ENCODE measurements around the gene WAS. TPM values are rescaled to one million over a fixed set of nuclear protein-coding genes. Genes with fewer than 3 reads are reported as not detected.

WAS gene
- total RNA-seq, 2 experiments from 2014 or later = 76.6 to 84.2 TPM

- POLR2A ChIA-PET = interaction anchor here (0.7 kb wide), 1 partner anchor 45 kb away, joined by 3 read pairs; no protein-coding TSS in a partner anchor
- CTCF ChIA-PET = interaction anchor here (0.6 kb wide), 1 partner anchor 61 kb away, joined by 3 read pairs; no protein-coding TSS in a partner anchor
Measured at GRCh38 chrX:48703642-48704481, 20.3 kb downstream of the WAS start.

- ChIA-PET CTCF (no interaction called here), POLR2A (no interaction called here)
Measured at GRCh38 chrX:48705871-48706270, 22.3 kb downstream of the WAS start.

- ChIA-PET POLR2A (no interaction called here), CTCF (no interaction called here)
Measured at GRCh38 chrX:48709522-48710112, 26.0 kb downstream of the WAS start.

GRCh38 chrX:48711162-48711928 lies 27.7 kb downstream of the WAS start:
- CTCF ChIA-PET = no interaction called here
- POLR2A ChIA-PET = no interaction called here

GRCh38 chrX:48711929-48712505 lies 28.4 kb downstream of the WAS start:
- ChIA-PET POLR2A (no interaction called here), CTCF (no interaction called here)

GRCh38 chrX:48713847-48714246 lies 30.2 kb downstream of the WAS start:
- POLR2A ChIA-PET = interaction anchor here (0.5 to 1.5 kb wide), 6 partner anchors 12 to 224 kb away, joined by 3 read pairs; partner anchors contain the start of gene WAS
- CTCF ChIA-PET = interaction anchor here (1.4 kb wide), 1 partner anchor 22 kb away, joined by 3 read pairs; no protein-coding TSS in a partner anchor

GRCh38 chrX:48714573-48714972 lies 31.0 kb downstream of the WAS start:
- CTCF ChIA-PET = no interaction called here
- POLR2A ChIA-PET = interaction anchor here (0.5 to 1.5 kb wide), 3 partner anchors 12 to 23 kb away, joined by 3 read pairs; no protein-coding TSS in a partner anchor

- POLR2A ChIA-PET = interaction anchor here (1.5 kb wide), 1 partner anchor 22 kb away, joined by 3 read pairs; no protein-coding TSS in a partner anchor
- CTCF ChIA-PET = no interaction called here
Measured at GRCh38 chrX:48715072-48715471, 31.5 kb downstream of the WAS start.

- CTCF ChIA-PET = no interaction called here
- POLR2A ChIA-PET = no interaction called here
Measured at GRCh38 chrX:48715876-48716502, 32.4 kb downstream of the WAS start.

- CTCF ChIA-PET = no interaction called here
- POLR2A ChIA-PET = no interaction called here
Measured at GRCh38 chrX:48719958-48720357, 36.4 kb downstream of the WAS start.

GRCh38 chrX:48720577-48721250 lies 37.1 kb downstream of the WAS start:
- POLR2A ChIA-PET = interaction anchor here (0.7 kb wide), 1 partner anchor 45 kb away, joined by 3 read pairs; no protein-coding TSS in a partner anchor
- CTCF ChIA-PET = no interaction called here

GRCh38 chrX:48721916-48722315 lies 38.3 kb downstream of the WAS start:
- CTCF ChIA-PET = no interaction called here
- POLR2A ChIA-PET = no interaction called here

GRCh38 chrX:48726596-48726995 lies 43.0 kb downstream of the WAS start:
- POLR2A ChIA-PET = interaction anchor here (0.6 kb wide), 1 partner anchor 12 kb away, joined by 3 read pairs; no protein-coding TSS in a partner anchor
- CTCF ChIA-PET = no interaction called here

- ChIA-PET POLR2A (interaction anchor here (0.7 kb wide), 1 partner anchor 15 kb away, joined by 3 read pairs; no protein-coding TSS in a partner anchor), CTCF (no interaction called here)
Measured at GRCh38 chrX:48728653-48729052, 45.1 kb downstream of the WAS start.

- ChIA-PET CTCF (interaction anchor here (0.6 to 1.1 kb wide), 2 partner anchors 23 to 52 kb away, joined by 3 read pairs; no protein-coding TSS in a partner anchor), POLR2A (interaction anchor here (0.9 to 2.4 kb wide), 3 partner anchors 40 to 60 kb away, joined by 3 to 6 read pairs (median 4); partner anchors contain the start of genes SUV39H1 and WAS)
Measured at GRCh38 chrX:48736303-48736702, 52.7 kb downstream of the WAS start.

GRCh38 chrX:48736878-48737212 lies 53.2 kb downstream of the WAS start:
- POLR2A ChIA-PET = interaction anchor here (0.6 to 2.4 kb wide), 6 partner anchors 23 to 197 kb away, joined by 3 to 6 read pairs (median 4); partner anchors contain the start of genes HDAC6, SUV39H1 and WAS
- CTCF ChIA-PET = interaction anchor here (1.1 kb wide), 1 partner anchor 24 kb away, joined by 3 read pairs; no protein-coding TSS in a partner anchor

GRCh38 chrX:48737213-48737938 lies 53.8 kb downstream of the WAS start:
- POLR2A ChIA-PET = interaction anchor here (0.6 to 2.4 kb wide), 6 partner anchors 23 to 196 kb away, joined by 3 to 6 read pairs (median 4); partner anchors contain the start of genes HDAC6, SUV39H1 and WAS
- CTCF ChIA-PET = no interaction called here

GRCh38 chrX:48737940-48738339 lies 54.3 kb downstream of the WAS start:
- ChIA-PET POLR2A (interaction anchor here (1.1 to 2.4 kb wide), 4 partner anchors 24 to 64 kb away, joined by 3 to 6 read pairs (median 4); partner anchors contain the start of genes HDAC6 and WAS), CTCF (no interaction called here)

All from activated CD8-positive, alpha-beta memory T cell treated with anti-CD3 and anti-CD28 coated beads for 36 hours (primary cell).